Erythroblast (primary cell): ENCODE data around the gene RIC3.

Experiments
- GATA1 ChIP-seq: IDR thresholded peaks from 2 replicates; pipeline ENCODE4 v1.6.1; 2011; ENCODE audit warnings: low read depth, mild to moderate bottlenecking, control low read depth, low read length, moderate library complexity
- POLR2A ChIP-seq: IDR thresholded peaks from 2 replicates; pipeline ENCODE4 v1.6.1; 2011; ENCODE audit warnings: mild to moderate bottlenecking, low read length

DNA sequence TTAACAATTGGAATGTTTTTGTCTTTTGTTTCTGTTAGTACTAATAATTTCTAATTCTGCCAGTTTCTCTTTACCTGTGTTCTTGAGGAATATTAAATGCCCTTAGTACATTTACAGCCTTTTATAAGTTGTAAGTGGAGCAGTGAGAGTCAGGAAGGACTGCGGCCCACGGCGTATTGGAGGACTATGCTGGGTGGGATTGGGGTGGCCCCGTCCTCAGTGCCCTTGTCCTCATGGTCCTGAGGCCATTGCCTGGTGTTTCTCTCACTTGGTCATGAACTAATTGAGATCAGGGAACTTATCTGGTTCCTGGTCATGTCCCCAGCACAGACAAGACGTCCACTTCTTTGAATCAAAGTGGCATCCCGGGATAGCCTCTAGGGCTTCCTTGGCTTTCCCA lies 84.5 kb downstream of the RIC3 start:
- TF ChIP-seq POLR2A (no peak), GATA1 (no peak)
